ENCODE results near the gene USP30. TPM values are rescaled to one million over a fixed set of nuclear protein-coding genes. Genes with fewer than 3 reads are reported as not detected.

USP30 gene
- total and polyA plus RNA-seq, 10 of the 15 experiments (the other 5 are each of a cell fraction or from before 2014, with no cell fraction given) = 2.1 to 16.2 (median 6.4) TPM

DNA sequence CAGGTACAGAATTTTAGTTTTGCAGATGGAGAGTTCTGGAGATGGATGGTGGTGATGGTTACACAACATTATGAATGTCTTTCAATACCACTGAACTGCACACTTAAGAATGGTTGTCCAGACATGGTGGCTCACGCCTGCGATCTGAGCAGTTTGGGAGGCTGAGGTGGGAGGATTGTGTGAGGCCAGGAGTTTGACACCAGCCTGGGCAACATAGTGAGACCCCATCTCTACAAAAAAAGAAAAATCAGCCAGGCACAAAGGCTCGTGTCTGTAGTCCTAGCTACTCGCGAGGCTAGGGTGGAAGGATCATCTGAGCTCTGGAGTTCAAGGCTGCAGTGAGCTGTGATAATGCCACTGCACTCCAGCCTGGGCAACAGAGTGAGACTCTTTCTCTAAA lies 8.1 kb upstream of the USP30 start:
- FAIRE-seq = no peak
- H3K27me3 ChIP-seq (replicated peaks in 1 of 2; ENCODE audit: control insufficient read depth in 2 of 2, insufficient read depth in 2 of 2, low read length in 1 of 2) = no peaks in the 10 kb centered on the region
- WGBS (ENCODE audit: insufficient coverage, insufficient replicate concordance, low lambda C conversion rate, missing lambda C conversion rate) = 61% methylated on average over 5 of the region's 5 CpGs
- peaks cover 5% of the 10 kb centered on the region; the same call in 1 of the 3 replicates for H3K9me3 ChIP-seq (replicated peaks; ENCODE audit: control insufficient read depth, insufficient read depth, low read length)
- H2AFZ ChIP-seq (ENCODE audit: control insufficient read depth, low read depth, low read length) = no peak overlapping the region
- no peaks in the 10 kb centered on the region for H3K79me2 ChIP-seq (ENCODE audit: control insufficient read depth, insufficient read depth, low read length)
- intact Hi-C loops (cut with micrococcal nuclease; ENCODE audit: unreplicated experiment) = no loop called here
- no peak overlapping the region for H3K27ac ChIP-seq (ENCODE audit: control insufficient read depth, insufficient read depth)
- ATAC-seq = no peak
- TF ChIP-seq, protein P1, sequence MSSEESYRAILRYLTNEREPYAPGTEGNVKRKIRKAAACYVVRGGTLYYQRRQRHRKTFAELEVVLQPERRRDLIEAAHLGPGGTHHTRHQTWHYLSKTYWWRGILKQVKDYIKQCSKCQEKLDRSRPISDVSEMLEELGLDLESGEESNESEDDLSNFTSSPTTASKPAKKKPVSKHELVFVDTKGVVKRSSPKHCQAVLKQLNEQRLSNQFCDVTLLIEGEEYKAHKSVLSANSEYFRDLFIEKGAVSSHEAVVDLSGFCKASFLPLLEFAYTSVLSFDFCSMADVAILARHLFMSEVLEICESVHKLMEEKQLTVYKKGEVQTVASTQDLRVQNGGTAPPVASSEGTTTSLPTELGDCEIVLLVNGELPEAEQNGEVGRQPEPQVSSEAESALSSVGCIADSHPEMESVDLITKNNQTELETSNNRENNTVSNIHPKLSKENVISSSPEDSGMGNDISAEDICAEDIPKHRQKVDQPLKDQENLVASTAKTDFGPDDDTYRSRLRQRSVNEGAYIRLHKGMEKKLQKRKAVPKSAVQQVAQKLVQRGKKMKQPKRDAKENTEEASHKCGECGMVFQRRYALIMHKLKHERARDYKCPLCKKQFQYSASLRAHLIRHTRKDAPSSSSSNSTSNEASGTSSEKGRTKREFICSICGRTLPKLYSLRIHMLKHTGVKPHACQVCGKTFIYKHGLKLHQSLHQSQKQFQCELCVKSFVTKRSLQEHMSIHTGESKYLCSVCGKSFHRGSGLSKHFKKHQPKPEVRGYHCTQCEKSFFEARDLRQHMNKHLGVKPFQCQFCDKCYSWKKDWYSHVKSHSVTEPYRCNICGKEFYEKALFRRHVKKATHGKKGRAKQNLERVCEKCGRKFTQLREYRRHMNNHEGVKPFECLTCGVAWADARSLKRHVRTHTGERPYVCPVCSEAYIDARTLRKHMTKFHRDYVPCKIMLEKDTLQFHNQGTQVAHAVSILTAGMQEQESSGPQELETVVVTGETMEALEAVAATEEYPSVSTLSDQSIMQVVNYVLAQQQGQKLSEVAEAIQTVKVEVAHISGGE (CRISPR knock-in tag; IDR thresholded peaks at IDR 0.05) = no peak
- TF ChIP-seq, protein P2, sequence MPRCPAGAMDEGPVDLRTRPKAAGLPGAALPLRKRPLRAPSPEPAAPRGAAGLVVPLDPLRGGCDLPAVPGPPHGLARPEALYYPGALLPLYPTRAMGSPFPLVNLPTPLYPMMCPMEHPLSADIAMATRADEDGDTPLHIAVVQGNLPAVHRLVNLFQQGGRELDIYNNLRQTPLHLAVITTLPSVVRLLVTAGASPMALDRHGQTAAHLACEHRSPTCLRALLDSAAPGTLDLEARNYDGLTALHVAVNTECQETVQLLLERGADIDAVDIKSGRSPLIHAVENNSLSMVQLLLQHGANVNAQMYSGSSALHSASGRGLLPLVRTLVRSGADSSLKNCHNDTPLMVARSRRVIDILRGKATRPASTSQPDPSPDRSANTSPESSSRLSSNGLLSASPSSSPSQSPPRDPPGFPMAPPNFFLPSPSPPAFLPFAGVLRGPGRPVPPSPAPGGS (IDR thresholded peaks at IDR 0.05; ENCODE audit: borderline replicate concordance, insufficient read depth, low read depth, low read length, poor library complexity, severe bottlenecking) = no peak
- no peak for TF ChIP-seq EP300 (IDR thresholded peaks at IDR 0.05; ENCODE audit: borderline replicate concordance in 1 of 2, control insufficient read depth in 1 of 2, low read depth in 2 of 2, low read length in 2 of 2)
- TF ChIP-seq, protein P3, sequence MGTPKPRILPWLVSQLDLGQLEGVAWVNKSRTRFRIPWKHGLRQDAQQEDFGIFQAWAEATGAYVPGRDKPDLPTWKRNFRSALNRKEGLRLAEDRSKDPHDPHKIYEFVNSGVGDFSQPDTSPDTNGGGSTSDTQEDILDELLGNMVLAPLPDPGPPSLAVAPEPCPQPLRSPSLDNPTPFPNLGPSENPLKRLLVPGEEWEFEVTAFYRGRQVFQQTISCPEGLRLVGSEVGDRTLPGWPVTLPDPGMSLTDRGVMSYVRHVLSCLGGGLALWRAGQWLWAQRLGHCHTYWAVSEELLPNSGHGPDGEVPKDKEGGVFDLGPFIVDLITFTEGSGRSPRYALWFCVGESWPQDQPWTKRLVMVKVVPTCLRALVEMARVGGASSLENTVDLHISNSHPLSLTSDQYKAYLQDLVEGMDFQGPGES (IDR thresholded peaks at IDR 0.05) = no peak
- TF ChIP-seq RAD51 (IDR thresholded peaks at IDR 0.05) = no peak
- no peak for TF ChIP-seq POU2F2 (IDR thresholded peaks at IDR 0.05; ENCODE audit: borderline replicate concordance, low read depth, low read length)
- no peak for TF ChIP-seq TBL1XR1 (IDR thresholded peaks at IDR 0.05; ENCODE audit: low read depth, low read length)
- TF ChIP-seq SIN3A (IDR thresholded peaks at IDR 0.05; ENCODE audit: low read depth, low read length) = no peak
- TF ChIP-seq, protein P4, sequence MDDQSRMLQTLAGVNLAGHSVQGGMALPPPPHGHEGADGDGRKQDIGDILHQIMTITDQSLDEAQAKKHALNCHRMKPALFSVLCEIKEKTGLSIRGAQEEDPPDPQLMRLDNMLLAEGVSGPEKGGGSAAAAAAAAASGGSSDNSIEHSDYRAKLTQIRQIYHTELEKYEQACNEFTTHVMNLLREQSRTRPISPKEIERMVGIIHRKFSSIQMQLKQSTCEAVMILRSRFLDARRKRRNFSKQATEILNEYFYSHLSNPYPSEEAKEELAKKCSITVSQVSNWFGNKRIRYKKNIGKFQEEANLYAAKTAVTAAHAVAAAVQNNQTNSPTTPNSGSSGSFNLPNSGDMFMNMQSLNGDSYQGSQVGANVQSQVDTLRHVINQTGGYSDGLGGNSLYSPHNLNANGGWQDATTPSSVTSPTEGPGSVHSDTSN (IDR thresholded peaks at IDR 0.05; ENCODE audit: insufficient replicate concordance, low read depth, low read length) = no peak
- TF ChIP-seq CBX3 (IDR thresholded peaks at IDR 0.05; ENCODE audit: borderline replicate concordance, low read depth) = no peak
- no peak for TF ChIP-seq STAT3 (IDR thresholded peaks at IDR 0.05; ENCODE audit: low read depth, low read length)
- TF ChIP-seq, protein P5, sequence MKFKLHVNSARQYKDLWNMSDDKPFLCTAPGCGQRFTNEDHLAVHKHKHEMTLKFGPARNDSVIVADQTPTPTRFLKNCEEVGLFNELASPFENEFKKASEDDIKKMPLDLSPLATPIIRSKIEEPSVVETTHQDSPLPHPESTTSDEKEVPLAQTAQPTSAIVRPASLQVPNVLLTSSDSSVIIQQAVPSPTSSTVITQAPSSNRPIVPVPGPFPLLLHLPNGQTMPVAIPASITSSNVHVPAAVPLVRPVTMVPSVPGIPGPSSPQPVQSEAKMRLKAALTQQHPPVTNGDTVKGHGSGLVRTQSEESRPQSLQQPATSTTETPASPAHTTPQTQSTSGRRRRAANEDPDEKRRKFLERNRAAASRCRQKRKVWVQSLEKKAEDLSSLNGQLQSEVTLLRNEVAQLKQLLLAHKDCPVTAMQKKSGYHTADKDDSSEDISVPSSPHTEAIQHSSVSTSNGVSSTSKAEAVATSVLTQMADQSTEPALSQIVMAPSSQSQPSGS (IDR thresholded peaks at IDR 0.05; ENCODE audit: low read length) = no peak
- no peak overlapping the region for H3K4me3 ChIP-seq
- ChIA-PET CTCF (interaction anchor here (0.6 kb wide), 1 partner anchor 750 kb away, joined by 3 read pairs; no protein-coding TSS in a partner anchor), RAD21 (ENCODE audit: unreplicated experiment) (no interaction called here), POLR2A (no interaction called here), SMC1A (ENCODE audit: uncharacterized antibody, unreplicated experiment) (no interaction called here)
- no peaks in the 10 kb centered on the region for H4K20me1 ChIP-seq (ENCODE audit: control insufficient read depth, insufficient read depth)
- H3K36me3 ChIP-seq (ENCODE audit: control insufficient read depth in 2 of 2, insufficient read depth in 2 of 2, low read length in 1 of 2) = no peaks in the 10 kb centered on the region
- H3K4me1 ChIP-seq (ENCODE audit: control insufficient read depth, insufficient read depth, low read length) = no peaks in the 10 kb centered on the region
- H3K4me2 ChIP-seq (ENCODE audit: control insufficient read depth, insufficient read depth) = no peak overlapping the region
- no peak overlapping the region for H3K9ac ChIP-seq (ENCODE audit: control insufficient read depth, insufficient read depth, low read length)
- no peak for DNase-seq (ENCODE audit: low read depth, low spot score)
- in situ Hi-C loops (cut with MboI) = no loop called here
- no TSS peak for BruUV-seq (replicated peaks)

All from GM12878 (cell line).